CD4-positive, alpha-beta T cell treated with Interleukin-6 for 4 hours (primary cell): ENCODE results near the gene HMCES.

ENCODE experiments used
- DNase-seq: peaks from one replicate; pipeline ENCODE4 v3.0.0-alpha.2; 2020; ENCODE audit warnings: mixed read lengths

HMCES gene

GRCh38 chr3:129305592-129306091 is 27.0 kb downstream of the HMCES start:
- peak; percentile 21 for DNase-seq

GRCh38 chr3:129308636-129309035 is 30.0 kb downstream of the HMCES start:
- no peak for DNase-seq

- no peak for DNase-seq
Observed at GRCh38 chr3:129310111-129311011, 31.7 kb downstream of the HMCES start.

DNA sequence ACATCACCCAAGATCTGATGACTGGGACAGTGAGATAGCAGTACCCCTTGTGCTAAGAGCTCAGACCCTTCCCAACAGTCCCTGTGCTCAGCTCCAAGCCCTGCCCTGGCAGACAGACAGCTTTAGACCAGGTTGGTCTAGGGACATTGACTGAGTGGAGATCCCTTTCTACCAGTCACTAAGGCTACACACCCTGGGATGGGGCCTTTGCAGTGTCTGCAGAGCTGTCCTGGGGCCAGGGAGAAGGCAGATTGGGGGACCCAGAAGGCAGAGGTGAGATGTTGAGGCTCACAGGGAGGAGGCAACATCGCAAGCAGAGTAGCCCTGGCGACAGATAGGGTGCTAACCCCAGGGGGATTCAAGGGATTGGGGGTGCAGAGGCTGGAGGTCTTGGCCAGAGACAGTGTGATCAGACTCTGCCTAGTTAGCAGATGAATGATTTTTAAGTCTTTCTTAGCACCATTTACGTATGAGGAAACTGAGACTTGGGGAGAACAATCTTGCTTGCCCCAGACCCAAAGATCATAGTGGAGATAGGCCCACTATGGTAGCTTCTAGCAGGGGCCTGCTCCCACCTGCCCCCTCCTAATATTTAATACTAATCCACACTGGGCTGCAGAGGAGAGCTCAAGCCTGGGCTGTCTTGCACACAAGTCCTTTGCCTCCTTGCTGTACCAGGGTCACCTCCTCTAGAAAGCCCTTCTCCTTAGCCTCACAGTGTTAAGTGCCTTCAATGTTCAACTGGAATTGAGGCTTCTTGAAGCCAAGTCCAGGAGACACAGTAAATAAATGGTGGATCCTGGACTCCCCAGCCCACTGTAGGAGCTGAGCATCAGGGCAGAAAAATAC is 32.6 kb downstream of the HMCES start:
- no peak for DNase-seq

- DNase-seq = no peak
Observed at GRCh38 chr3:129312021-129312639, 33.5 kb downstream of the HMCES start.

DNA sequence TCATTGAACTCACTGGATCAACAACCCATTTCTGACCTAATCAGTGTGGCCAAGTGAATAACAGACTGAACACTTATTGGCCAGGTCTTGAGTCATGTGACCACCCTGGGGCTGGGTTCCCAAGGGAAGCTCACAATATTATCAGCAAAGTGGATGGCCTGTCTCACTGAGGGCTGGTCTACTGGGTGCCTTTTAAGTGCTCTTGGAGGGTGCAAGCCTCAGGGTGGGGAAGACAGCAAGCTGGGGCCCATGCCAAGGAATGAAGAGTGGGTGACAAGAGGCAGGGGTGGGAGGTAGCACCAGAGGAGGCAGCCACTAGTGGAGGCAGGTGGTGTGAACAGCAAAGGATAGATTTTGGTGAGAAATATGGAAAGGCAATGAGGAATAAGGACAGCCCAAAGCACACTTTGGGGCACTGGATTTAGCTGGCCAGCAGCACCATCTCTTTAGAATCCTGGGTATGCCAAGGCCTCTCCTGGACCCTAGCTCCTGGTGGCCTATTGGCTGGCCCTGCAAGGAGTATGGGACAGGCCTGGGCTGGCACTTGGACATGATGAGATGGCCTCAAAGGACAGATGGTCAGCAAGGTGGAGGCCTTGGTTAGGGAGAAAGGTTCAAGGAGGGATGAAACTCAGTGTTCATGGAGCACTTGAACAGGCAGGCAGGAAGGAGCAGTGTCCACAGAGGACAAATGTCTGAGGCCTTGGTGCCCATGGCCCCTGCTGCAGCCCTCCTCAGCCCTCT is 34.2 kb downstream of the HMCES start:
- no peak for DNase-seq

GRCh38 chr3:129313415-129313664 is 34.7 kb downstream of the HMCES start:
- no peak for DNase-seq

- peak; percentile 20 for DNase-seq
Observed at GRCh38 chr3:129313665-129314385, 35.2 kb downstream of the HMCES start.

DNA sequence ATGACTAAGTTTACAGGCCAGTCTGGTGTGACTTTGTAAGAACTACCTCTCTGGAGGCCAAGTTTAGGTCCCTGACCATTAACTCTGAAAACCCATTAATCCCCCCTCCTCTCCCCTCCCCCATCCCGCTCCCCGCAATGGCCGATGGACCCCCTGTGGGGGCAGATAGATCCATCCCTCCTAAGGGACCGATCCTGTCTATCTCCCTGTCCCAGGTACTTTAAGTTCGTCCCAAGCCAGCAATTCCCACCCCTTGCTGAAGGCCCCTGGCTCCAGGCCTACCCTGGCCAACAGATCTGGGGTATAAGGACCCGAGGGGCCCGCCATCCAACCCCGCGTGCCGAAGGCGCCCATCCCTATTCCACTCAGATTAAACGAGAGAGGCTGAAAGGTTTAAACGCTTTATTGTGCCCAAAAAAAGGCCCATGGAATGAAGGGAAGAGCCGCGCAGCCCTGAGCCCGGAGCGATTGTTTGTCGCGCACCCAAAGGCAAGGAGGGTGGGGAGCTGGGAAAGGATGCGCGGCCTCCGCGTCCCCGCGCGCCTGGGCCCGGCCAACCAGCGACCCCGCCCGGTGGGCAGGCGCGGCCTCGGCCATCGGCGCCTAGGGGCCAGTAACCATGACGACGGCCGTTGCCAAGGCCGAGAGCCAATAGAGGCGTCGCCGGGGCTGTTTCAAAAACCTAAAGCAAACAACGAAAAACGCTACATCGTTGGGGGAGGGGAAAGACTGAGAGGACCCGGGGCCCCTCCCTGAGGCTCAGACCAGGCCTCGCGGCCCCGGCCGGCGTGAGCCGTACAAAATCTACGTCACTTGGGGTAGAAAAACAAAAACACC is 35.9 kb downstream of the HMCES start:
- peak; percentile 64 for DNase-seq

- DNase-seq = peak; percentile 51
Observed at GRCh38 chr3:129315223-129315997, 36.7 kb downstream of the HMCES start.

DNA sequence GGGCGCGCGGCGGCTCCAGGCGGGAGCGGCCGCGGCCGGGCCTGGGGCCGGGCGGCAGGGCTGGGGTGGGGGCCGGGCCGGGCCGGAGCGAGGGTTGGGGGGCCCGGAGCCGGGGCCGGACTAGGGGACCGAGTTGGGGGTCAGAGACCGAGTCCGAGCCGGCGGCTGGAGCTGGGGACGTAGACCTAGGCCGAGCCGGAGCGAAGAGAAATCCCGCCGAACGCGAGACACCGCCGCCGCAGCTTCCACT is 37.3 kb downstream of the HMCES start:
- no peak for DNase-seq

DNA sequence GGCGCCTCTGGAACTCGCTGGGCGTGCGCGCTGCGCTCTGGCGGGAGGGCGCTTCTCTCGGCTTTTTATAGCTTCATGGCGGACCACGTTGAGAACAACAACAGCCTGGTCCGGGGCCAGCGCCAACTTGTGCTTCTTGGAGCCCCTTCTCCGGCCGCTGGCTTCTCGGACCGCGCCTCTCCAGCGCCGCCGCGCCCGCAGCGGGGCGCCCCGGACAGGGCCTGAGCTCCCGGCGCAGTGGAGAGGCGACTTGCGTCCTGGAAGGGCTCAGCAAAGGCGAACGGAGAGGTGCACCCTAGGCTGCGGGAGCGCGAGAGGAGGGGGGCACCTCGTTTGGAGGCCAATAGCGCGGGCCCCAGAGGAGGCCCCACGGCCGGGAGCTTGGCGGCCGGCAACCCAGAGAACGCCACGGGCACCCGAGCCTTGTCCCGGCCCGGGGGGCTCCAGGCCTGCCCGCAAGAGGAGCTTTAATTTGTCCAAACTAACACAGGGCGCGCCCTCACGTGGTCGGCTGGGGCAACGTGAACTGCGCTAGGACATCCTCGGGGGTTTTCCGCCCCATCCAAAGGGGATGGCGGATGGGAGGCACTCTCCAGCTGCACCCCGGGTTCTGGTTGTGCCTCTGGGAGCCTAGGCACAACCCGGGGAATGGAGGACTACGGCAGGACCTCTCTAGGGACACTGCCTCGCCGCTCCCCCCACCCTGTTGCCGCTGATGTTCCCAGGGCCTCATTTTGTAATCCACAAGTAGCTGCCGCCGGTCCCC is 37.8 kb downstream of the HMCES start:
- DNase-seq = peak; percentile 88

DNA sequence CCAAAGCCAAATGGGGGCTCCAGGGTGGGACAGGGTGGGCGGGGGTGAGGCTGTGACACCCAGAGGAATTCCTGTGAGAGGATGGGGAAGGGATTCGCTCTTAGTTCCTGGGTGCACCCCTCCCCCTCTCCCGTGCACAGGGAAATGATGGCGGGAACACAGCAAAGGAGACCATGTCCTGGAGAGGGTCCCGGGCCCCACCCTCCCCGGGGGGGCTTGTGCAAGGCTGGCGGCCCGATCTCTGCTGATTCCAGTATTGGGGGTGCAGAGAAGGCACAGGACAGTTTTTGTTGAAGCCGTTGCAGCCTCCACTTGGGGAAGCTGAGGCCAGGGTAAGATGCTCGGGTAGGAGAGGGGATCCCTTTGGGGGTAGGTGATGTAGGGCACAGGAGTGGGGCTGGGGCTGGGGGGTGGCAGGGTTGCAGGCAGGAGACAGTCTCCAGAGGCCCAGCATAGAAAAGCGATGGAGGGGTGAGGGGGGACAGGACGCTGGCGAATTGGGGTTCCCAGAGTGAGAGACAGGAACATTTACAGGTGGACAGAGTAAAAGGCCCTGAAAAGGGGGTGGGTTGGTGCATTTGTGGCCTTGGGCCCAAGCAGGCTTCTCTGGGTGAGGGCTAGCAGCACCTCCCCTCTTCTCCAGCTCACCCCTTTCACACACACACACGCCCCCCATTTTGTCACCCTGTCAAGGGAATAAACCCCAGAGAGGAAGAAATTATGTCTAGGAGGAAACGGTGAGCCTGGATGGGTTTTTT is 38.5 kb downstream of the HMCES start:
- no peak for DNase-seq

GRCh38 chr3:129317848-129318247 is 39.2 kb downstream of the HMCES start:
- no peak for DNase-seq

DNA sequence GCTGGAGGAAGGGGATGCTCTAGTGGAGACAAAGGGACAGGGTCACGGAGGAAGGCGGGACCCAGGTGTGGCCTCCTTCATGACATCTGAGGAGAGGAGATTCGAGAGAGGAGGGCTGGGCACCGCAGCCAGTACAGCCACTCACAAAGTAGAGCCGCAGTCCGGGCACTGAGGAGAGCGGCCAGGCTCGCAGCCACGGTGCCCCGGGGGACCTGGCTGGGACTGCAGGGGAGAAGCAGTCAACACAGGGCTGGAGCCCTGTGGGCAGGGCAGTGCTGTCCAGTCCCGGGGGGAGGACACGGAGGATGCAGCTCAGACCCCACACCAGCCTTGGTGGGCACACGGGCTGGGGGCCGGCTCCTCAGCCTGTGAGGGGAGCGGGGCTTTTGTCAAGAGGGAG is 40.3 kb downstream of the HMCES start:
- DNase-seq = no peak

DNA sequence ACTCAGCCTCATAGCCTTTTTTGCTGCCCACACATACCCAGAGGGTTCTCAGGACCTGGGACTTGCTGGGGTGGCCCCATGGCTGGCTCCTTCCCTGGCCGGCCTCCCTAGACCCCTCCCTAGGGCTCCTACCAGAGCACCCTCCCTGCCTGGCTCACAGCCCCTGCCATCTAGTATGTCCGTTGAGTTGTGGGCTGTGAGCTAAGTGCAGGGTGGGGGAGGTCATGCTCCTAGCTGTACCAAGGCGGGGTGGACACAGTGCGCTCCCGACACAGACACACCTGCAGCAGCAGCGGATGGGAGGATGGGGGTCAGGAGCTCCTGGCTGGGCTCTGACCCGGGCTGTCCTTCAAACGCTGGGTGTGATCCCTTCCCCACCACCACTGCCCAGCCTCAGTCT is 41.6 kb downstream of the HMCES start:
- no peak for DNase-seq

GRCh38 chr3:129320825-129321487 is 42.3 kb downstream of the HMCES start:
- no peak for DNase-seq

DNA sequence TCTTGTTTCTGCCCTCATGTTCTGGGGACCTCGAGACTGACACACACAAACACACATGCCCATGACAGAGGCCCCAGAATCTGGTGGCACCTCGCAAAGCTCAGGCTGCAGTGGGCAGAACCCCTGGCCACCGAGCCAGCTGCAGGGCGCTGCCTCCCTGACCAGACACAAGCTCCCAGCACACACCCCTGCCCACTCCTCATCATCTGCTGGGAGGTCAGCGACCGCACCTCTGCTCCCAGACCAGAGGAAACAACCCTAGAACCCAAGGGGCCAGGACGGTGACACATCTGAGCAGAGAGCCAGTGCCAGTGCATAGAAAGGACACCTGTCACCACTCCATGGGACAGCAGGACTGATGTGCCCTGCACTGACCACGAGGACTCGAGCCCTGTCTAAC is 43.2 kb downstream of the HMCES start:
- no peak for DNase-seq
